GM12873 (cell line): ENCODE measurements around the gene IL1RAPL2.

Experiments used
- TF ChIP-seq, protein P1 (sequence below): IDR thresholded peaks from 2 replicates; pipeline ENCODE4 v1.5.1; 2012; ENCODE audit warnings: low read depth, mild to moderate bottlenecking, moderate library complexity, low read length, control low read depth; ENCODE audit not compliant: insufficient read depth; ENCODE audit errors: missing control alignments

The IL1RAPL2 gene

DNA sequence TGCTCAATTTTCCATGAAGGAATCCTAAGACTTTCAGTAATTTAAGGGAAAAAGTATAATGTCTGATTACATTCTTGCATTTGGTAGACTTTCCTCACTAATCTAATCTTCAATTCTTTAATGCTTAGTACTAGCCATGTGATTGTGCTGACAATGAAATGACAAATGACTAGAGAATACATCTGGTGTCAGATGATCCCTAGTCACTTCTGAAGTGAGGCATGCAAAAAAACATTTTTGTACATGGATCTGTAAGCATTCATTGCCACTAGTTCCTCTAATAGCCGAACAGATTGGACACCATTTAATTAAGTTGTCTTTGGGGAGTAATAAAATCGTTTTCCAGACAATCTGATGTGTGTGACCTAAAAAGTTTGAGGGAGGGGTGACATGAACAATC is 1193.6 kb downstream of the IL1RAPL2 start:
- TF ChIP-seq, protein P1, sequence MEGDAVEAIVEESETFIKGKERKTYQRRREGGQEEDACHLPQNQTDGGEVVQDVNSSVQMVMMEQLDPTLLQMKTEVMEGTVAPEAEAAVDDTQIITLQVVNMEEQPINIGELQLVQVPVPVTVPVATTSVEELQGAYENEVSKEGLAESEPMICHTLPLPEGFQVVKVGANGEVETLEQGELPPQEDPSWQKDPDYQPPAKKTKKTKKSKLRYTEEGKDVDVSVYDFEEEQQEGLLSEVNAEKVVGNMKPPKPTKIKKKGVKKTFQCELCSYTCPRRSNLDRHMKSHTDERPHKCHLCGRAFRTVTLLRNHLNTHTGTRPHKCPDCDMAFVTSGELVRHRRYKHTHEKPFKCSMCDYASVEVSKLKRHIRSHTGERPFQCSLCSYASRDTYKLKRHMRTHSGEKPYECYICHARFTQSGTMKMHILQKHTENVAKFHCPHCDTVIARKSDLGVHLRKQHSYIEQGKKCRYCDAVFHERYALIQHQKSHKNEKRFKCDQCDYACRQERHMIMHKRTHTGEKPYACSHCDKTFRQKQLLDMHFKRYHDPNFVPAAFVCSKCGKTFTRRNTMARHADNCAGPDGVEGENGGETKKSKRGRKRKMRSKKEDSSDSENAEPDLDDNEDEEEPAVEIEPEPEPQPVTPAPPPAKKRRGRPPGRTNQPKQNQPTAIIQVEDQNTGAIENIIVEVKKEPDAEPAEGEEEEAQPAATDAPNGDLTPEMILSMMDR: no peak

DNA sequence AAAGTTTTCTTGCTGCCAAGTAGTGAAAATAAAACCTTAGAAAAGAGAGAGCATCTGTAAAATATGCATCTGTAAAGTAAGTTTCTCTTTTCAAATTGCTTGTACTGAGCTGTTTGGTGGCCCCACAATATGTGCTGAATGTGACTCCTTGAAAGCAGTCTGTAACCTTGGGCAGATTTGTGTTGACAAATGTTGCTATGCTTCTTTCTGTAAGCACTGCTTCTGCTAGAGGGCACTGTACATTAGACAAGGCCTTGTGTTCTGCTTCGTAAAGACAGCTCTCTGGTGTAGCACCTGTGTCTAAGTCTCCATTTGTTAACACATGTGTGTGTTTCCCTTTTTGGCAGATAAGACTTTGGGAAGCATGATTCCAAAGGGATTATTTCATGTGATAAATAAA is 1199.7 kb downstream of the IL1RAPL2 start:
- TF ChIP-seq, protein P1: no peak

DNA sequence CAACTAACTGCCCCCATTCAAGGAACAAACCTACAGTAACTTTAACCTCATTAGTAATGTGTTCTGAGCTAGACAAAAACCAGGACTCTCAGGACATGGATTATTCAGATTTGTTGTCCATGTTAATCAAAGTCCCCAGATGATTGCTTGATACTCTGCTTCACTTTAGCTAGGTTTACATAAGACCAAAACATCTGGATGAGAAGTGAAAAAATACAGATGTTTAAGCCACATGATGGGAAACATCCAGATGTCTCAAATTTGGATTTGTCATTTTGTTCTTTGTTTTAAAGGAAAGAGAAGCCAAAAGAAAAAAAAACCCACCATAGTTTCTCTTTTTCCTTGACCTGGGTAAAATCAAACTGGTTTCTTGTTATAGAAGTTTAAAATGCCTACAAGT is 1207.8 kb downstream of the IL1RAPL2 start:
- TF ChIP-seq, protein P1: no peak

DNA sequence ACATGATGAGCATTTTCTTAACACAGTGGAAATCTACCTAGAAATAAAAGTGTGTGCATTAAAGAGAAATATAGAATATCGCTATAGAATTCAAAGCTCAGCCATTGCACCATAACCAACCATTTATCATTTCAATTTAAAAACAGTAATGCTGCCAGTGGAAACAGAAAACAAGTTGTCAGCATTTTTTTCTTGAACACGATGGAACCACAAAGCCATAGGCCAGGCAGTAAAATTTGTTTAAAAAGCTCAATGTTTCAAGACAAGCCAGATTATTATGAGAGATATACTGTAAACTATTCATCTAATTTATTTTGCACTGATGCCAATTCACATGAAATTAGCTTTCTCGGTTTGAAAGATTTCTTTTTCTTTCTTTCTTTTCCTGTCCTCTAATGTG is 1209.7 kb downstream of the IL1RAPL2 start:
- TF ChIP-seq, protein P1: no peak

DNA sequence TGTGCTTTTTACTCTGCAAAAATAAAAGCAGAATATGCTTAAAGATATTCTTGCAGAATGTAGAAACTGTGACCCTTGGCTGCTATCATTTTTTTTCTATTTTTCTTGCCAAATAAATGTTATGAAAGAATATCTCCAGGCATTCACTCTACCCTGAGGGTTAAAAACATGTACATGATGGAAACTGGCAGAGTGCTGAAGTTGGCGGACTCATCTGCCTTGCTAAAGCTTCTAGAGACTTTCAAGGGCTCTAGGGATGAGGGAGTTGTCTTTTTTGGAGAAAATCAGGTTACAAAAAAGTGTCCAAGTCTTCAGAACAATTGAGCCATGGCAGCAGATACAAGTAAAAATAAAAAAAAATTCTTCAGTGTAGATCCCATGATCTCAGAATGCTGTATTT is 1215.8 kb downstream of the IL1RAPL2 start:
- TF ChIP-seq, protein P1: no peak

DNA sequence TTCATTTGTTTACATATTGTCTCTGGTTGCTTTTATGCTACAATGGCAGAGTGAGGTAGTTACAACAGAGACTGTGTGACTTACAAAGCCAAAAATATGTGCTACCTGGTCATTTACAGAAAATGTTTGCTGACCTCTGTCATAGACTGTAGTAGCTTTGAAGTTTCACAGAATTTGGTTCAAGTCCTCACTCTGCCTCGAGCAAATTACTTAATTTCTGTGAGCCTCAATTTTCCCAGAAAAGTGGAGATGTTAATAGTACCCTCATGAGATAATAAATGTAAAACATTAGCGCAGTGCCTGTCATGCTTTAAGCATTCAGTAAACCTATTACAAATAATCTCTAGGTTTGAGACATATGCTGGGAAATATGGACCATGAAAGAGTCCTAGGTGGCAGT is 1237.9 kb downstream of the IL1RAPL2 start:
- TF ChIP-seq, protein P1: no peak

DNA sequence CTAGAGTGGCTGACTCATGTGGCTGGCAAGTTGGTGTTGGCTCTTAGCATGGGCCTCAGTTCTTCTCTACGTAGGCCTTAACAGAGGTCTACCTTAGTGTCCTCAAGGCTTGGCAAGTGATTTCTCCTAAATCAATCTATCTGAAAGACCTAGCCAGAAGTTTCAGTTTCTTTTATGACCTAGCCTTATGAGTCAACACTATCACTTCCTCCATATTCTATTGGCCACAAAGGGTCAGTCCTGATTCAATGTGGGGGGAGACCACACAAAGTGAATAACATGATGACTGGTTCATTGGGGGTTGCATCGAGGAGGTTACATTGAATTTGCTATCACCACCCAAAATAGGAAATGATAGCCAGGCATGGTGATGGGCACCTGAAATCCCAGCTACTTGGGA is 1250.5 kb downstream of the IL1RAPL2 start:
- TF ChIP-seq, protein P1: no peak
